CD14-positive monocyte (primary cell): ENCODE results near the gene ADAM19. TPM values are rescaled to one million over a fixed set of nuclear protein-coding genes. Genes with fewer than 3 reads are reported as not detected.
A peak's percentile ranks its signal among the peaks of the same experiment; 100 is the strongest.

Experiments
- DNase-seq, 3 donors: peaks; one replicate each; pipeline ENCODE4 v3.0.0-alpha.2; 2011 to 2022
- H2AFZ ChIP-seq: 2 replicates; pipeline ENCODE4 v1.6.0; 2012; ENCODE audit warnings: mild to moderate bottlenecking, low read depth, low read length, inconsistent platforms; ENCODE audit not compliant: insufficient read depth, poor library complexity, severe bottlenecking
- H3K27ac ChIP-seq, 2 donors: 1 replicate in 1 of 2; 2 replicates in 1 of 2; pipeline ENCODE4 v1.5.1; 2012 to 2013; ENCODE audit warnings: low read length in 2 of 2, control low read depth in 1 of 2, inconsistent platforms in 1 of 2, low read depth in 1 of 2, mild to moderate bottlenecking in 1 of 2
- H3K27me3 ChIP-seq, 2 donors: one replicate each; pipeline versions ENCODE4 v1.6.0 to v1.6.1; 2011 to 2013; ENCODE audit warnings: low read length in 2 of 2; ENCODE audit not compliant: control insufficient read depth in 2 of 2, insufficient read depth in 2 of 2
- H3K36me3 ChIP-seq, 2 donors: replicated peaks in 1 of 2; 1 replicate in 1 of 2; 2 replicates in 1 of 2; pipeline versions ENCODE4 v1.5.1 to v1.6.1; 2012 to 2013; ENCODE audit warnings: low read length in 2 of 2, control low read depth in 1 of 2, inconsistent platforms in 1 of 2, mild to moderate bottlenecking in 1 of 2; ENCODE audit not compliant: insufficient read depth in 2 of 2, control insufficient read depth in 1 of 2
- H3K4me1 ChIP-seq, 2 donors: 1 replicate in 1 of 2; 2 replicates in 1 of 2; pipeline versions ENCODE4 v1.5.1 to v1.6.1; 2012 to 2013; ENCODE audit warnings: low read length in 2 of 2, control low read depth in 1 of 2, inconsistent platforms in 1 of 2, mild to moderate bottlenecking in 1 of 2, moderate library complexity in 1 of 2; ENCODE audit not compliant: insufficient read depth in 2 of 2, control insufficient read depth in 1 of 2
- H3K4me2 ChIP-seq: replicated peaks from 2 replicates; pipeline ENCODE3; 2012; ENCODE audit warnings: low read length, moderate library complexity, mild to moderate bottlenecking; ENCODE audit not compliant: poor library complexity, severe bottlenecking; ENCODE audit errors: extremely low read depth
- H3K4me3 ChIP-seq, 3 experiments: fragments of 200-600 bp in 1 of 3; sonication (generic) in 1 of 3; replicated peaks in 1 of 3; 1 replicate in 2 of 3; 2 replicates in 1 of 3; pipeline ENCODE4 v1.5.1; 2011 to 2013; ENCODE audit warnings: low read length in 3 of 3, mild to moderate bottlenecking in 3 of 3, control low read depth in 2 of 3, low read depth in 2 of 3, inconsistent platforms in 1 of 3, moderate library complexity in 1 of 3
- H3K79me2 ChIP-seq: 2 replicates; pipeline ENCODE4 v1.6.0; 2012; ENCODE audit warnings: mild to moderate bottlenecking, control low read depth, inconsistent platforms, low read length, moderate library complexity; ENCODE audit not compliant: insufficient read depth
- H3K9ac ChIP-seq: 2 replicates; pipeline ENCODE4 v1.6.0; 2017; ENCODE audit warnings: low read length, mild to moderate bottlenecking; ENCODE audit not compliant: insufficient read depth, poor library complexity, severe bottlenecking
- H3K9me3 ChIP-seq, 2 donors: replicated peaks in 1 of 2; 1 replicate in 1 of 2; 2 replicates in 1 of 2; pipeline versions ENCODE4 v1.5.1 to v1.6.1; 2012 to 2013; ENCODE audit warnings: low read length in 2 of 2, control low read depth in 1 of 2; ENCODE audit not compliant: control insufficient read depth in 1 of 2, insufficient read depth in 1 of 2
- H4K20me1 ChIP-seq: 2 replicates; pipeline ENCODE4 v1.6.0; 2012; ENCODE audit warnings: mild to moderate bottlenecking, low read length, control low read depth, moderate library complexity; ENCODE audit not compliant: insufficient read depth
- H3K27ac Mint-ChIP-seq, 7 donors: one replicate each; pipeline ENCODE4 v1.8.0; 2020; ENCODE audit warnings: mild to moderate bottlenecking in 7 of 7, mixed read lengths in 7 of 7, moderate library complexity in 6 of 7, inconsistent platforms in 2 of 7
- H3K27me3 Mint-ChIP-seq, 3 donors: one replicate each; pipeline ENCODE4 v1.8.0; 2021 to 2022; ENCODE audit warnings: low read depth in 3 of 3, mild to moderate bottlenecking in 3 of 3, mixed read lengths in 3 of 3, moderate library complexity in 3 of 3, inconsistent platforms in 1 of 3
- H3K36me3 Mint-ChIP-seq, 2 donors: one replicate each; pipeline ENCODE4 v1.8.0; 2020; ENCODE audit warnings: mixed read lengths in 2 of 2, inconsistent platforms in 1 of 2, mild to moderate bottlenecking in 1 of 2
- H3K4me1 Mint-ChIP-seq: one replicate; pipeline ENCODE4 v1.8.0; 2020; ENCODE audit warnings: mild to moderate bottlenecking, mixed read lengths
- H3K4me3 Mint-ChIP-seq, 2 donors: one replicate each; pipeline ENCODE4 v1.8.0; 2020; ENCODE audit warnings: mild to moderate bottlenecking in 2 of 2, mixed read lengths in 2 of 2, moderate library complexity in 1 of 2
- H3K9me3 Mint-ChIP-seq, 7 donors: one replicate each; pipeline ENCODE4 v1.8.0; 2020 to 2022; ENCODE audit warnings: mixed read lengths in 7 of 7, mild to moderate bottlenecking in 6 of 7, moderate library complexity in 6 of 7, inconsistent platforms in 2 of 7
- CTCF ChIP-seq: fragments of 200-600 bp; IDR thresholded peaks from one replicate; pipeline ENCODE4 v1.8.0; 2022; ENCODE audit warnings: antibody characterized with exemption, mild to moderate bottlenecking
- WGBS: methylation state at CpG from one replicate; pipeline ENCODE4 v1.1.5; 2013; ENCODE audit warnings: missing lambda C conversion rate; ENCODE audit not compliant: insufficient coverage; 5-methylcytosine and 5-hydroxymethylcytosine counted together
- intact Hi-C, 2 donors: fragments of 100-400 bp; cut with micrococcal nuclease; formaldehyde crosslinking; loops; one replicate each; pipeline versions ENCODE4 v1.15.0 to v1.15.1; 2023
- polyA plus RNA-seq, 3 donors: library from polyadenylated mRNA; depleted of rRNA in 1 of 3; unstranded in 2 of 3; stranded (reverse) in 1 of 3; fragments of 300-500 nt in 2 of 3; fragments of >200 nt in 1 of 3; fragmentation: Illumina TruSeq in 2 of 3; gene quantifications; 1 replicate in 2 of 3; 2 replicates in 1 of 3; pipeline ENCODE4 v1.2.3, GENCODE V29; 2012 to 2021

ADAM19 gene
- polyA plus RNA-seq, 3 donors, result 3.0 to 12.7 (median 6.2) TPM

DNA sequence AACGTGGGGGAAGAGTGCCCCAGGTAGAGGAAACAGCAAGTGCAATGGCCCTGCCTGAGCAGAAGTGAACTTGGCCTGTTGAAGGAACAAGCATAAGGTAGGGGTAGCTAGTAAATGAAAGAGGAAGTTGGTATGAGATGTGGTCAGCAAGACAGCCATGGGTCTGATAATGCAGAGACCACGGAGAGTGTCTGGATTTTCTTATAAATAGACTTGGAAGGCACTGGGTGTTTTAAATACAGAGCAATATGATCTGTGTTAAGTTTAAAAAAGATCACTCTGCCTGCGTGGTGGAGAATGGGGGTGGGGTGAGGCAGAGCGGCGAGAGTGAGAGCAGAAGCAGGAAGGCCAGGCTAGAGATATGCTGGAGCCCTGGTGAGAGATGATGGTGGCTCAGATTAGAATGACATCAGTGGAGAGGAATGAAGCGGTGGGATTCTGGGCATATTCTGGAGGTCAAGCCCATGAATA is 4.2 kb downstream of the ADAM19 start:
- intact Hi-C loops, result loop anchor here in 1 of 2 donors (2.0 to 10.0 kb wide), 2 partner anchors 25 to 93 kb away; no protein-coding TSS in a partner anchor
- Mint-ChIP-seq H3K4me3 (peak overlapping the region; percentile 73 to 84), H3K4me1 (peaks cover 85% of the 10 kb centered on the region), H3K27ac (peak overlapping the region; percentile 84 to 98 (median 96)), H3K36me3 (peaks cover 13 to 22% of the 10 kb centered on the region in 2 donors), H3K27me3 (peaks cover 2 to 7% (median 4%) of the 10 kb centered on the region in 3 donors), H3K9me3 (peaks cover 0 to 4% (median 0%) of the 10 kb centered on the region in 7 donors)
- Histone ChIP-seq H3K4me2 (peak overlapping the region; percentile 70), H3K27me3 (no peaks in the 10 kb centered on the region), H3K27ac (peak overlapping the region; percentile 53 to 83), H3K9ac (peak overlapping the region; percentile 32), H3K4me3 (peak overlapping the region in 1 of 3 experiments; percentile 58), H3K4me1 (peaks cover 90 to 97% of the 10 kb centered on the region in 2 donors), H2AFZ (peak overlapping the region; percentile 14), H3K79me2 (peaks cover 49% of the 10 kb centered on the region), H3K36me3 (no peaks in the 10 kb centered on the region), H3K9me3 (no peaks in the 10 kb centered on the region), H4K20me1 (no peaks in the 10 kb centered on the region)
- peak; percentile 63 to 82 (median 82) for DNase-seq
- no peak for TF ChIP-seq CTCF
- WGBS, result 2% methylated on average over 4 of the region's 6 CpGs

DNA sequence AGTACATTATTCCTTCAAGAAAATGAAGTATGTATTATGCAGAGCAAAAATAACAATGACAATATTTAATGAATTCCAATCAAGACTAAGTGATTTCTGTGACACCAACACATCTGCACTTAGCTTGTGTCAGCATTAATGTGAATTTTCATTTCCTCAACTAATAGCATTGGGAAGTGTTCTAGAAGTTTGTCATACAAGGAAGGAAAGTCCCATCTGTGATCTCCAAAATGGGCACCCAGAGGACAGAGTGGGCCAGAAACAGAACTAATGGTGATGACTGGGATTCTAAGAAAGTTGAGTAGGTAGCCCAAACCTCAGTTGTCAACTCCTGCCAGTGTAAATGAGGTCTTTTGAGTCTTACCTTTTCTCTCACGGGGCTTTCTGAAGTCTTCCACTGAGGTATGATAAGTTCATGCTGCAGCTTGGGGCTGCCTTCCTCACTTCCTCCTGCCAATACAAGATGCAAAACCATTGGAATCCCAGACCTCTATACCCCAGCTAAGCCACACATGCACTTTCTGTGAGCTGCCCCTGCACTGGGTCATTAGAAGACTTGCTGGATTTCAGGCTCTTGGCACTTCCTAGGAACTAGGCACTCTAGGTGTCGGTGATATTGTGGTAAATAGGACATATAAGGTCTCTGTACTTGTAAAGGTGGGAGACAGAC is 4.9 kb downstream of the ADAM19 start:
- H2AFZ ChIP-seq, result no peak overlapping the region
- WGBS, result 93% methylated on average over 1 of the region's 2 CpGs
- peak in 1 of 3 donors; percentile 78 for DNase-seq
- peaks cover 54% of the 10 kb centered on the region for H3K79me2 ChIP-seq
- peak overlapping the region; percentile 53 to 83 for H3K27ac ChIP-seq
- H3K27me3 ChIP-seq, result no peaks in the 10 kb centered on the region
- no peaks in the 10 kb centered on the region for H4K20me1 ChIP-seq
- no peaks in the 10 kb centered on the region for H3K36me3 ChIP-seq
- H3K4me3 Mint-ChIP-seq, result peak overlapping the region; percentile 24 to 84
- peaks cover 87 to 97% of the 10 kb centered on the region in 2 donors for H3K4me1 ChIP-seq
- H3K4me1 Mint-ChIP-seq, result peaks cover 81% of the 10 kb centered on the region
- intact Hi-C loops, result loop anchor here in 1 of 2 donors (2.0 to 10.0 kb wide), 2 partner anchors 26 to 94 kb away; no protein-coding TSS in a partner anchor
- H3K4me2 ChIP-seq, result peak overlapping the region; percentile 70
- H3K4me3 ChIP-seq, result peak overlapping the region in 1 of 3 experiments; percentile 58
- H3K36me3 Mint-ChIP-seq, result peaks cover 13 to 22% of the 10 kb centered on the region in 2 donors
- H3K9me3 Mint-ChIP-seq, result peaks cover 0 to 4% (median 0%) of the 10 kb centered on the region in 7 donors
- H3K27ac Mint-ChIP-seq, result peak overlapping the region; percentile 84 to 98 (median 96)
- H3K9ac ChIP-seq, result no peak overlapping the region
- H3K27me3 Mint-ChIP-seq, result peaks cover 2 to 7% (median 2%) of the 10 kb centered on the region in 3 donors
- TF ChIP-seq CTCF, result no peak
- no peaks in the 10 kb centered on the region for H3K9me3 ChIP-seq
